Adrenal gland (tissue), 5 donors: ENCODE results near the gene HOXD4.

ENCODE experiments used
- CTCF ChIP-seq, 6 experiments: fragments of 450-650 bp in 4 of 6; fragments of 200-600 bp in 2 of 6; sonication (generic) in 1 of 6; IDR thresholded peaks; 1 replicate in 5 of 6; 2 replicates in 1 of 6; pipeline versions ENCODE4 v1.5.1 to v1.8.0; 2016 to 2021; ENCODE audit warnings: antibody characterized with exemption in 6 of 6, mild to moderate bottlenecking in 2 of 6, moderate library complexity in 1 of 6
- POLR2A ChIP-seq, 2 donors: fragments of 450-650 bp; IDR thresholded peaks; one replicate each; pipeline ENCODE4 v1.6.1; 2017; ENCODE audit warnings: antibody characterized with exemption in 2 of 2, mild to moderate bottlenecking in 2 of 2, moderate library complexity in 1 of 2
- donor health status: DM: no; HTN: no; CAD: no.

DNA sequence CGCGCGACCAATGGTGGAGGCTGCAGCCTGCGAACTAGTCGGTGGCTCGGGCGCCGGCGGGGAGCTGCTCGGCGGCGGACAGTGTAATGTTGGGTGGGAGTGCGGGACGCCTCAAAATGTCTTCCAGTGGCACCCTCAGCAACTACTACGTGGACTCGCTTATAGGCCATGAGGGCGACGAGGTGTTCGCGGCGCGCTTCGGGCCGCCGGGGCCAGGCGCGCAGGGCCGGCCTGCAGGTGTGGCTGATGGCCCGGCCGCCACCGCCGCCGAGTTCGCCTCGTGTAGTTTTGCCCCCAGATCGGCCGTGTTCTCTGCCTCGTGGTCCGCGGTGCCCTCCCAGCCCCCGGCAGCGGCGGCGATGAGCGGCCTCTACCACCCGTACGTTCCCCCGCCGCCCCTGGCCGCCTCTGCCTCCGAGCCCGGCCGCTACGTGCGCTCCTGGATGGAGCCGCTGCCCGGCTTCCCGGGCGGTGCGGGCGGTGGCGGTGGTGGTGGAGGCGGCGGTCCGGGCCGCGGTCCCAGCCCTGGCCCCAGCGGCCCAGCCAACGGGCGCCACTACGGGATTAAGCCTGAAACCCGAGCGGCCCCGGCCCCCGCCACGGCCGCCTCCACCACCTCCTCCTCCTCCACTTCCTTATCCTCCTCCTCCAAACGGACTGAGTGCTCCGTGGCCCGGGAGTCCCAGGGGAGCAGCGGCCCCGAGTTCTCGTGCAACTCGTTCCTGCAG is 28.5 kb upstream of the HOXD4 start, which contains the start of gene HOXD9:
- TF ChIP-seq CTCF (IDR thresholded peaks at IDR 0.05) (peak in 1 of 6 experiments; percentile 3), POLR2A (IDR thresholded peaks at IDR 0.05) (peak; percentile 23 to 69)
